DND-41 (cell line): ENCODE results near the gene SLC6A18.

ENCODE experiments used
- ATAC-seq: fragments of 200-7000 bp; cut with Tn5 transposase; 3 replicates; pipeline ENCODE4 v1.9.1; 2021; ENCODE audit warnings: low read depth; ENCODE audit not compliant: insufficient read depth
- DNase-seq: peaks from one replicate; pipeline ENCODE4 v3.0.0-alpha.2; 2020
- H2AFZ ChIP-seq: 2 replicates; pipeline ENCODE4 v1.6.0; 2012; ENCODE audit warnings: low read depth, low read length
- H3K27ac ChIP-seq: 2 replicates; pipeline ENCODE4 v1.5.1; 2012; ENCODE audit warnings: low read length, inconsistent platforms
- H3K27me3 ChIP-seq: fragments of 200-600 bp; sonication (generic); 2 replicates; pipeline ENCODE4 v1.6.0; 2012; ENCODE audit warnings: low read length, mild to moderate bottlenecking, inconsistent platforms; ENCODE audit not compliant: insufficient read depth, poor library complexity
- H3K36me3 ChIP-seq: 2 replicates; pipeline ENCODE4 v1.5.1; 2012; ENCODE audit warnings: low read length, inconsistent platforms; ENCODE audit not compliant: insufficient read depth
- H3K4me1 ChIP-seq: 2 replicates; pipeline ENCODE4 v1.5.1; 2012; ENCODE audit warnings: mild to moderate bottlenecking, low read length; ENCODE audit not compliant: insufficient read depth
- H3K4me2 ChIP-seq: 2 replicates; pipeline ENCODE4 v1.6.0; 2012; ENCODE audit warnings: mild to moderate bottlenecking, moderate library complexity, low read length, inconsistent platforms; ENCODE audit not compliant: insufficient read depth
- H3K4me3 ChIP-seq, 2 experiments: fragments of 200-600 bp in 1 of 2; shearing (Covaris generic) in 1 of 2; 2 replicates each; pipeline ENCODE4 v1.5.1; 2012 to 2016; ENCODE audit warnings: inconsistent platforms in 2 of 2, low read length in 2 of 2, mild to moderate bottlenecking in 2 of 2, low read depth in 1 of 2, moderate library complexity in 1 of 2
- H3K79me2 ChIP-seq: 2 replicates; pipeline ENCODE4 v1.6.0; 2012; ENCODE audit warnings: low read length, inconsistent platforms; ENCODE audit not compliant: insufficient read depth
- H3K9ac ChIP-seq: 2 replicates; pipeline ENCODE4 v1.6.0; 2012; ENCODE audit warnings: low read depth, mild to moderate bottlenecking, inconsistent platforms, low read length, moderate library complexity
- H3K9me3 ChIP-seq: 2 replicates; pipeline ENCODE4 v1.5.1; 2012; ENCODE audit warnings: low read length, moderate library complexity, mild to moderate bottlenecking, inconsistent platforms; ENCODE audit not compliant: insufficient read depth, severe bottlenecking
- H4K20me1 ChIP-seq: 2 replicates; pipeline ENCODE4 v1.6.0; 2012; ENCODE audit warnings: low read length; ENCODE audit not compliant: insufficient read depth
- CTCF ChIP-seq: IDR thresholded peaks from 2 replicates; pipeline ENCODE4 v1.5.1; 2012; ENCODE audit warnings: borderline replicate concordance, low read length, moderate library complexity, mild to moderate bottlenecking; ENCODE audit not compliant: poor library complexity, severe bottlenecking; ENCODE audit errors: extremely low read depth
- EZH2 ChIP-seq: IDR thresholded peaks from 3 replicates; pipeline ENCODE4 v1.6.1; 2012; ENCODE audit warnings: borderline replicate concordance, low read depth, mild to moderate bottlenecking, moderate library complexity, low read length, inconsistent platforms; ENCODE audit not compliant: severe bottlenecking

SLC6A18 gene

GRCh38 chr5:1195916-1196315 lies 29.3 kb upstream of the SLC6A18 start:
- Histone ChIP-seq H2AFZ (no peak overlapping the region), H3K27me3 (peaks cover 6% of the 10 kb centered on the region), H3K4me2 (no peak overlapping the region), H3K4me3 (no peak overlapping the region), H3K9ac (no peak overlapping the region), H3K36me3 (no peaks in the 10 kb centered on the region), H3K79me2 (no peaks in the 10 kb centered on the region), H3K4me1 (no peaks in the 10 kb centered on the region), H3K9me3 (no peaks in the 10 kb centered on the region), H4K20me1 (no peaks in the 10 kb centered on the region), H3K27ac (no peak overlapping the region)
- TF ChIP-seq CTCF (no peak), EZH2 (no peak)
- DNase-seq (no peak), ATAC-seq (no peak)

- Histone ChIP-seq H3K4me3 (no peak overlapping the region), H3K4me2 (no peak overlapping the region), H4K20me1 (no peaks in the 10 kb centered on the region), H3K27ac (no peak overlapping the region), H3K9me3 (no peaks in the 10 kb centered on the region), H3K36me3 (no peaks in the 10 kb centered on the region), H2AFZ (no peak overlapping the region), H3K4me1 (no peaks in the 10 kb centered on the region), H3K27me3 (peaks cover 6% of the 10 kb centered on the region), H3K9ac (no peak overlapping the region), H3K79me2 (no peaks in the 10 kb centered on the region)
- DNase-seq = no peak
- no peak for TF ChIP-seq EZH2
- no peak for TF ChIP-seq CTCF
- ATAC-seq = no peak
These were observed 28.6 kb upstream of the SLC6A18 start for GRCh38 chr5:1196562-1196961.

- H3K4me1 ChIP-seq = no peaks in the 10 kb centered on the region
- no peaks in the 10 kb centered on the region for H3K79me2 ChIP-seq
- no peak overlapping the region for H3K4me3 ChIP-seq
- no peaks in the 10 kb centered on the region for H4K20me1 ChIP-seq
- H3K9me3 ChIP-seq = no peaks in the 10 kb centered on the region
- H3K4me2 ChIP-seq = no peak overlapping the region
- ATAC-seq (no peak), DNase-seq (no peak)
- H3K27ac ChIP-seq = no peak overlapping the region
- no peaks in the 10 kb centered on the region for H3K36me3 ChIP-seq
- H3K27me3 ChIP-seq = peaks cover 3% of the 10 kb centered on the region
- H3K9ac ChIP-seq = no peak overlapping the region
- TF ChIP-seq EZH2 (no peak), CTCF (no peak)
- H2AFZ ChIP-seq = no peak overlapping the region
These were observed 27.1 kb upstream of the SLC6A18 start for GRCh38 chr5:1197876-1198666.

GRCh38 chr5:1199340-1199648 lies 25.9 kb upstream of the SLC6A18 start:
- Histone ChIP-seq H3K4me1 (no peaks in the 10 kb centered on the region), H3K9me3 (no peaks in the 10 kb centered on the region), H3K4me2 (no peak overlapping the region), H3K27me3 (no peaks in the 10 kb centered on the region), H4K20me1 (no peaks in the 10 kb centered on the region), H3K36me3 (no peaks in the 10 kb centered on the region), H2AFZ (no peak overlapping the region), H3K27ac (no peak overlapping the region), H3K79me2 (no peaks in the 10 kb centered on the region), H3K4me3 (no peak overlapping the region), H3K9ac (no peak overlapping the region)
- ATAC-seq = no peak
- no peak for TF ChIP-seq EZH2
- TF ChIP-seq CTCF = no peak
- no peak for DNase-seq
